H1 (cell line): ENCODE data around the gene TBCE. TPM values are rescaled to one million over a fixed set of nuclear protein-coding genes. Genes with fewer than 3 reads are reported as not detected.

Experiments
- CTCF ChIA-PET: fragments of 300-600 bp; sonication (Branson Sonifier 250); formaldehyde crosslinking; loops from one replicate; lab custom pipeline; 2021; ENCODE audit not compliant: partially characterized antibody; lab: Charles Lee
- POLR2A ChIA-PET: fragments of 300-600 bp; sonication (Branson Sonifier 250); formaldehyde crosslinking; loops from one replicate; lab custom pipeline; 2021; ENCODE audit warnings: inconsistent platforms; ENCODE audit not compliant: partially characterized antibody; lab: Charles Lee
- DNase-seq, 2 experiments: peaks; one replicate each; pipeline versions ENCODE4 v3.0.0 to v3.0.0-alpha.2; 2010 to 2022; ENCODE audit warnings: low spot score in 2 of 2, low read depth in 1 of 2, mixed read lengths in 1 of 2
- FAIRE-seq: peaks from 2 replicates; lab custom pipeline; 2011; peaks lifted over from hg19 to GRCh38; lab: Jason Lieb, UNC
- H2AFZ ChIP-seq: 2 replicates; pipeline ENCODE4 v1.8.1; 2012; ENCODE audit warnings: low read length, inconsistent platforms
- H2AK5ac ChIP-seq: 2 replicates; pipeline ENCODE4 v1.6.1; 2013; ENCODE audit warnings: low read depth, low read length
- H2BK120ac ChIP-seq: replicated peaks from 2 replicates; pipeline ENCODE3; 2013; ENCODE audit warnings: low read depth, low read length, inconsistent platforms
- H2BK12ac ChIP-seq: 2 replicates; pipeline ENCODE4 v1.6.1; 2013; ENCODE audit warnings: low read depth, low read length
- H2BK15ac ChIP-seq: 2 replicates; pipeline ENCODE4 v1.6.1; 2013; ENCODE audit warnings: low read length
- H2BK20ac ChIP-seq: 2 replicates; pipeline ENCODE4 v1.6.1; 2013; ENCODE audit warnings: low read length
- H2BK5ac ChIP-seq: 2 replicates; pipeline ENCODE4 v1.6.1; 2013; ENCODE audit warnings: low read depth, low read length
- H3K14ac ChIP-seq: 2 replicates; pipeline ENCODE4 v1.6.1; 2013; ENCODE audit warnings: inconsistent platforms; ENCODE audit not compliant: insufficient read length
- H3K18ac ChIP-seq: 2 replicates; pipeline ENCODE4 v1.6.1; 2013; ENCODE audit warnings: low read length; ENCODE audit errors: extremely low read depth
- H3K23ac ChIP-seq: 2 replicates; pipeline ENCODE4 v1.6.1; 2013; ENCODE audit warnings: inconsistent platforms; ENCODE audit not compliant: insufficient read length
- H3K23me2 ChIP-seq: 2 replicates; pipeline ENCODE4 v1.6.1; 2013; ENCODE audit warnings: low read depth, low read length
- H3K27ac ChIP-seq: 2 replicates; pipeline ENCODE4 v1.6.1; 2011; ENCODE audit warnings: low read depth, low read length, inconsistent platforms
- H3K27me3 ChIP-seq, 4 experiments: replicated peaks in 1 of 4; 1 replicate in 1 of 4; 2 replicates in 3 of 4; pipeline versions ENCODE4 v1.6.1 to v1.8.1; 2011 to 2013; ENCODE audit warnings: low read length in 3 of 4, mild to moderate bottlenecking in 3 of 4, inconsistent platforms in 2 of 4, mixed read lengths in 2 of 4, moderate library complexity in 1 of 4; ENCODE audit not compliant: control insufficient read depth in 3 of 4, insufficient read depth in 3 of 4; ENCODE audit errors: extremely low read depth in 1 of 4
- H3K36me3 ChIP-seq, 4 experiments: 2 replicates each; pipeline versions ENCODE4 v1.6.1 to v1.8.1; 2011 to 2013; ENCODE audit warnings: mild to moderate bottlenecking in 4 of 4, low read length in 3 of 4, moderate library complexity in 2 of 4, control low read depth in 1 of 4, inconsistent platforms in 1 of 4; ENCODE audit not compliant: insufficient read depth in 4 of 4, control insufficient read depth in 2 of 4
- H3K4ac ChIP-seq: replicated peaks from 2 replicates; pipeline ENCODE3; 2013; ENCODE audit warnings: low read length, low read depth, mixed read lengths, inconsistent platforms; ENCODE audit not compliant: insufficient read length
- H3K4me1 ChIP-seq, 4 experiments: replicated peaks in 1 of 4; 1 replicate in 1 of 4; 2 replicates in 3 of 4; pipeline versions ENCODE4 v1.6.1 to v1.8.1; 2011 to 2013; ENCODE audit warnings: low read length in 3 of 4, inconsistent platforms in 2 of 4, mixed read lengths in 1 of 4; ENCODE audit not compliant: insufficient read depth in 4 of 4, control insufficient read depth in 3 of 4
- H3K4me2 ChIP-seq, 2 experiments: 2 replicates each; pipeline versions ENCODE4 v1.6.1 to v1.8.1; 2011 to 2013; ENCODE audit warnings: low read depth in 2 of 2, low read length in 2 of 2, control low read depth in 1 of 2, inconsistent platforms in 1 of 2, mild to moderate bottlenecking in 1 of 2; ENCODE audit not compliant: insufficient read depth in 1 of 2
- H3K4me3 ChIP-seq, 4 experiments: fragments of 200-600, 300-600 bp in 1 of 4; sonication (generic), shearing (Covaris generic), sonication (Bioruptor Twin) in 1 of 4; 2 replicates each; pipeline versions ENCODE4 v1.5.1 to v1.8.1; 2011 to 2016; ENCODE audit warnings: low read length in 4 of 4, low read depth in 3 of 4, control low read depth in 2 of 4, inconsistent platforms in 2 of 4, mild to moderate bottlenecking in 2 of 4, mixed read lengths in 1 of 4, moderate library complexity in 1 of 4; ENCODE audit not compliant: insufficient read depth in 2 of 4; ENCODE audit errors: extremely low read depth in 1 of 4
- H3K56ac ChIP-seq: replicated peaks from 2 replicates; pipeline ENCODE3; 2013; ENCODE audit warnings: low read depth, mild to moderate bottlenecking, mixed read lengths, low read length, inconsistent platforms; ENCODE audit not compliant: insufficient read length
- H3K79me1 ChIP-seq: 2 replicates; pipeline ENCODE4 v1.6.1; 2013; ENCODE audit warnings: low read depth, low read length, control low read depth
- H3K79me2 ChIP-seq, 2 experiments: 2 replicates each; pipeline versions ENCODE4 v1.6.1 to v1.8.1; 2012 to 2013; ENCODE audit warnings: low read length in 2 of 2, mild to moderate bottlenecking in 2 of 2, inconsistent platforms in 1 of 2; ENCODE audit not compliant: insufficient read depth in 2 of 2, control insufficient read depth in 1 of 2
- H3K9ac ChIP-seq, 4 experiments: replicated peaks in 1 of 4; 1 replicate in 1 of 4; 2 replicates in 3 of 4; pipeline versions ENCODE4 v1.6.1 to v1.8.1; 2011 to 2013; ENCODE audit warnings: low read depth in 3 of 4, low read length in 3 of 4, control low read depth in 2 of 4, mild to moderate bottlenecking in 2 of 4, moderate library complexity in 2 of 4, inconsistent platforms in 1 of 4; ENCODE audit errors: extremely low read depth in 1 of 4
- H3K9me3 ChIP-seq, 2 experiments: 2 replicates each; pipeline versions ENCODE4 v1.6.1 to v1.8.1; 2012 to 2013; ENCODE audit warnings: mild to moderate bottlenecking in 2 of 2, moderate library complexity in 2 of 2, control low read depth in 1 of 2, inconsistent platforms in 1 of 2, low read depth in 1 of 2, low read length in 1 of 2, mixed read lengths in 1 of 2; ENCODE audit not compliant: insufficient read depth in 2 of 2
- H4K20me1 ChIP-seq, 2 experiments: replicated peaks in 1 of 2; 2 replicates each; pipeline versions ENCODE3 to v1.8.1; 2011 to 2013; ENCODE audit warnings: inconsistent platforms in 2 of 2, low read length in 2 of 2, mild to moderate bottlenecking in 1 of 2; ENCODE audit not compliant: insufficient read depth in 2 of 2, control insufficient read depth in 1 of 2
- H4K5ac ChIP-seq: 2 replicates; pipeline ENCODE4 v1.6.1; 2013; ENCODE audit warnings: low read length, low read depth, mixed read lengths, inconsistent platforms; ENCODE audit not compliant: insufficient read length
- H4K8ac ChIP-seq: 2 replicates; pipeline ENCODE4 v1.8.0; 2013; ENCODE audit warnings: mild to moderate bottlenecking, moderate library complexity, low read length, inconsistent platforms; ENCODE audit not compliant: insufficient read depth; ENCODE audit errors: extremely low read depth
- H4K91ac ChIP-seq: replicated peaks from 2 replicates; pipeline ENCODE3; 2013; ENCODE audit warnings: low read length, mixed read lengths, inconsistent platforms; ENCODE audit not compliant: insufficient read length
- BACH1 ChIP-seq: IDR thresholded peaks from 2 replicates; pipeline ENCODE4 v1.6.1; 2012; ENCODE audit warnings: low read length, improper control_type of control experiment
- EGR1 ChIP-seq: IDR thresholded peaks from 2 replicates; pipeline ENCODE4 v1.6.1; 2011; ENCODE audit warnings: low read depth, low read length, borderline replicate concordance
- EZH2 ChIP-seq: fragments of 200-600 bp; sonication (generic); IDR thresholded peaks from 2 replicates; pipeline ENCODE4 v1.7.1; 2012; ENCODE audit warnings: low read depth, mild to moderate bottlenecking, moderate library complexity, low read length, inconsistent platforms; ENCODE audit not compliant: severe bottlenecking
- JUN ChIP-seq: IDR thresholded peaks from 2 replicates; pipeline ENCODE4 v1.6.1; 2011; ENCODE audit warnings: low read depth, mild to moderate bottlenecking, improper control_type of control experiment, low read length
- KDM1A ChIP-seq: fragments of 200-600, 300-600 bp; sonication (generic); IDR thresholded peaks from 2 replicates; pipeline ENCODE4 v1.7.1; 2016; ENCODE audit warnings: mild to moderate bottlenecking, low read length, borderline replicate concordance
- KDM4A ChIP-seq: IDR thresholded peaks from one replicate; pipeline ENCODE4 v1.7.1; 2012; ENCODE audit warnings: low read depth, mild to moderate bottlenecking, moderate library complexity, low read length, inconsistent platforms; ENCODE audit not compliant: severe bottlenecking
- POLR2A ChIP-seq, 2 experiments: IDR thresholded peaks; 1 replicate in 1 of 2; 2 replicates in 1 of 2; pipeline ENCODE4 v1.6.1; 2011; ENCODE audit warnings: low read depth in 2 of 2, low read length in 2 of 2, mild to moderate bottlenecking in 2 of 2; ENCODE audit errors: control extremely low read depth in 1 of 2
- RNF2 ChIP-seq: fragments of 200-900, 300-1000 bp; sonication (generic); IDR thresholded peaks from 2 replicates; pipeline ENCODE4 v1.7.1; 2016; ENCODE audit warnings: borderline replicate concordance, low read depth, mild to moderate bottlenecking, antibody characterized with exemption, low read length; ENCODE audit not compliant: poor library complexity, severe bottlenecking; ENCODE audit errors: missing control alignments
- SP2 ChIP-seq: IDR thresholded peaks from 2 replicates; pipeline ENCODE4 v1.6.1; 2012; ENCODE audit warnings: mild to moderate bottlenecking, low read length, inconsistent platforms
- TAF1 ChIP-seq: IDR thresholded peaks from 2 replicates; pipeline ENCODE4 v1.6.1; 2011; ENCODE audit warnings: mild to moderate bottlenecking, low read depth, low read length
- TEAD4 ChIP-seq: IDR thresholded peaks from 2 replicates; pipeline ENCODE4 v1.6.1; 2012; ENCODE audit warnings: low read depth, low read length, inconsistent platforms, mixed read lengths
- WGBS, 2 experiments: shearing (Covaris generic) in 1 of 2; methylation state at CpG; one replicate each; pipeline versions ENCODE4 v1.1.6 to v1.1.7; 2013 to 2015; ENCODE audit warnings: low lambda C conversion rate in 2 of 2, mixed read lengths in 2 of 2, inconsistent platforms in 1 of 2, low coverage in 1 of 2, missing lambda C conversion rate in 1 of 2; ENCODE audit not compliant: insufficient replicate concordance in 2 of 2, insufficient coverage in 1 of 2, insufficient read length in 1 of 2; ENCODE audit errors: extremely low coverage in 1 of 2, missing lambda C conversion rate in 1 of 2; 5-methylcytosine and 5-hydroxymethylcytosine counted together
- polyA plus RNA-seq, 7 experiments: library from polyadenylated mRNA; depleted of rRNA in 3 of 7; stranded (reverse) in 5 of 7; unstranded in 2 of 7; fragments of >200 nt in 5 of 7; fragments of 200-250 nt in 2 of 7; gene quantifications; 1 replicate in 5 of 7; 2 replicates in 1 of 7; 4 replicates in 1 of 7; pipeline versions ENCODE4 v1.2.1 to v1.2.3, GENCODE V29; 2011 to 2013; ENCODE audit warnings: missing spikeins in 2 of 7, mixed read lengths in 2 of 7
- total RNA-seq: library from RNA; stranded (reverse); fragmentation: NEBNext Ultra II Directional; extraction: Animal tissue kit (Norgen Biotek cat#: 25700); gene quantifications from 2 replicates; pipeline ENCODE4 v1.2.1, GENCODE V29; 2021

Gene TBCE
- total and polyA plus RNA-seq, 2 of the 8 experiments (the other 6 are each of a cell fraction or from before 2014, with no cell fraction given), result 22.7 to 42.9 TPM

DNA sequence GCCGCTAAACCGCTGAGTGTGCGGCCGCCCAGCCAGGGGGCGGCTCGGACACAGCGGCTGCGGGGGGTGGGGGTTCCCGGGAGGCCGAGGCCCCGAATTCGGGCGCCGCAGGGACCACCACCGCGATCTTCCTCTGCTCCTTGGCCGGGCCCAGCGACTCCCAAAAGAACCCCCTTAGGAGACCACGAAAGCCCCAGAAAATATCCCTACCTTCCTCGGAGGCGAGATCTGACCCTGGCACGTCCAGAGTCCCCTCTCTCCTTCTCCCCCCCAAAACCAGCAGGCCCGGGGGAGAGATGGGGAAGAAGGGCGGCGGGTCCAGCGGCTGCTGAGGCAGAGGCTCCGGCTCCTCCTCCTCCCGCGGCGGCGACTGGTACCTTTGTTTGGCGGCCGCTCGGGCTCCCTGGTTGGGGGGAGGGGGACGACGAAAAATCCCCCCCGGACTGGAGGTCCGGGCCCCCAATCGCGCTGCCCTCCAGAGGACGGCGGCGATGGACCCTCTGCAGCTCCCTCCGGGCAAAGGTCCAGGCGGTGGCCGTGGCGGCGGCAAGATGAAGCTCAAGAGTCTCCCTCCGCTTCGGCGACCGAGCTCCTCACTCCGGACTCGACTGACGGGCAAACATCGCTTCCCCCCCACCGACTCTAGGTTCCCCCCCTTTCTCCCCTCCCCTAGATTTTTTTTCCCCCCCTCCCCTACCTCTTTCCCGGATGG lies 39.5 kb upstream of the TBCE start, which contains the start of gene ARID4B:
Gene ARID4B (minus strand): TSS at position 621 of the 712 bp plus-strand sequence. CDS start 1,260 bp downstream, outside the sequence.
- Histone ChIP-seq H4K8ac (peak within 1 kb of the TSS; percentile 98; the same call in 1 of the 2 replicates), H4K20me1 (peaks cover under 1 to 6% of the 10 kb centered on the region in 2 experiments), H3K23ac (no peak within 1 kb of the TSS), H3K79me2 (peaks cover 22 to 87% of the 10 kb centered on the region in 2 experiments), H3K9ac (peak within 1 kb of the TSS; percentile 95 to 99 (median 97)), H3K36me3 (peaks cover 0 to 15% (median 0%) of the 10 kb centered on the region in 4 experiments; a peak in 2 of 8 replicates), H2AK5ac (no peak within 1 kb of the TSS; the same call in 1 of the 2 replicates), H2BK12ac (peak within 1 kb of the TSS; percentile 86; the same call in 1 of the 2 replicates), H2BK120ac (no peak within 1 kb of the TSS), H3K14ac (no peak within 1 kb of the TSS), H3K18ac (peak within 1 kb of the TSS; percentile 99), H2BK15ac (0 out of 2 replicates have a peak within 1 kb of the TSS, but pooled peaks have one; percentile 82), H3K23me2 (peaks cover 5% of the 10 kb centered on the region), H2AFZ (peak within 1 kb of the TSS; percentile 77; the same call in 1 of the 2 replicates), H3K4me2 (peak within 1 kb of the TSS; percentile 82 to 96), H3K27ac (peak within 1 kb of the TSS; percentile 90), H3K4me1 (peaks cover 0 to 8% (median 1%) of the 10 kb centered on the region in 4 experiments; a peak in 3 of 7 replicates), H3K4ac (peak within 1 kb of the TSS; percentile 39), H3K56ac (peak within 1 kb of the TSS; percentile 85), H3K79me1 (no peaks in the 10 kb centered on the region), H3K9me3 (no peaks in the 10 kb centered on the region), H4K5ac (peak within 1 kb of the TSS; percentile 91), H2BK5ac (peak within 1 kb of the TSS; percentile 97), H2BK20ac (no peak within 1 kb of the TSS), H4K91ac (peak within 1 kb of the TSS; percentile 34), H3K4me3 (peak within 1 kb of the TSS; percentile 82 to 95 (median 92)), H3K27me3 (no peaks in the 10 kb centered on the region)
- POLR2A ChIA-PET, result interaction anchor here (0.6 to 6.8 kb wide), 19 partner anchors 11 to 177 kb away, joined by 3 to 39 read pairs (median 4); partner anchors contain the start of genes B3GALNT2 and TBCE
- WGBS, 2 experiments, result 3% methylated on average over 16 of the region's 58 CpGs; no CpG with 5 or more reads in 1 of the 2 experiments
- FAIRE-seq, result no peak
- CTCF ChIA-PET, result interaction anchor here (1.7 to 5.1 kb wide), 2 partner anchors 69 to 88 kb away, joined by 4 to 34 read pairs; no protein-coding TSS in a partner anchor
- peak in 1 of 2 experiments; percentile 79 for DNase-seq
- no peak for TF ChIP-seq JUN
- no peak; a peak in 1 of 3 replicates for TF ChIP-seq POLR2A (IDR thresholded peaks at IDR 0.05; ENCODE audit: control extremely low read depth in 1 of 2, low read depth in 2 of 2, low read length in 2 of 2)
- 0 out of 2 replicates have a peak, but pooled peaks have one; percentile 60 for TF ChIP-seq TAF1
- TF ChIP-seq KDM4A, result peak; percentile 19
- 0 out of 2 replicates have a peak, but pooled peaks have one; percentile 16 for TF ChIP-seq KDM1A
- TF ChIP-seq RNF2, result no peak
- TF ChIP-seq EZH2, result no peak
- no peak for TF ChIP-seq EGR1
- TF ChIP-seq BACH1, result no peak
- TF ChIP-seq SP2, result no peak
- TF ChIP-seq TEAD4, result no peak
